C4-2B (cell line): ENCODE data around the gene TMEM134.

Experiments used
- ZFX ChIP-seq: fragments of 450-650 bp; IDR thresholded peaks from 2 replicates; pipeline ENCODE4 v1.6.1; 2017
- TF ChIP-seq, protein P1 (sequence below): fragments of 450-650 bp; conservative IDR thresholded peaks from 2 replicates; pipeline ENCODE4 v1.5.1; 2017; ENCODE audit warnings: mild to moderate bottlenecking

DNA sequence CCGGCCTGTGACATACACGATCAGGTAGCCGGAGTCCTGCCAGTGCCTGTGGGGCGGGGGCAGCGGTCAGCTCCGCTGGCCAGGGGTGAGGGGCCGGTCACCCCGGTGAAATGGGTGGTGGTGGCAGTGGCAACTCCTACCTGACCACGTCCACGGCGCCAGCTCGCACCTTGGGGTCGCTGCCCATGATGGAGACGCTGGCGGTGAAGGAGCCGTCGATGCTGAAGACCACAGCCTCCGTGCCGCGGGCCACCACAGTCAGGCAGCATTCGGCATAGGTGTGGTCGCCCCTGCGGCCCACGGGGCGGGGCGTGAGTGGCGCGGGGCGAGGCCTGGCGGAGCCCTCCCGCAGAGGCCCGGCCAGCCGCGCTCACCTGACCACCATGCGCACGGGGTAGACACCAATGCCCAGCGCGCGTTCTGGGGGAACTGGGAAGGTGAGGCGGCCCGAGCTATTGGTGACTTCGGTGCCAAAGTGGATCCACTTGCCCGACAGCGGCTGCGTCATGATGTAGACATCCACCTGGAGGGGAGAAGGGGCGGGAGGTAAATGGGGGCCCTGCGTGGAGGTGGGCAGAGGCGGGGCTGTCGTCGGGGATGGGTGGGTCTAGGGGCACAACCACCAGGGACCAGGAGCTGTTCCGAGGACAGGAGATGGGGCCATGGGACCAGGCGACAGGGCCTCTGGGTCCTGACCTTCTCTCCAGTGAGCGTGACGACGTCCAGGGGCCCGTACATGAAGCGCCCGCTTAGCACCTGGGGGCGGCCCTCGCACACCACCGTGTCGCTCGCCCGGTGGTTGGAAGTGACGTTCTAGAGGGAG lies 24.7 kb upstream of the TMEM134 start:
- TF ChIP-seq, protein P1, sequence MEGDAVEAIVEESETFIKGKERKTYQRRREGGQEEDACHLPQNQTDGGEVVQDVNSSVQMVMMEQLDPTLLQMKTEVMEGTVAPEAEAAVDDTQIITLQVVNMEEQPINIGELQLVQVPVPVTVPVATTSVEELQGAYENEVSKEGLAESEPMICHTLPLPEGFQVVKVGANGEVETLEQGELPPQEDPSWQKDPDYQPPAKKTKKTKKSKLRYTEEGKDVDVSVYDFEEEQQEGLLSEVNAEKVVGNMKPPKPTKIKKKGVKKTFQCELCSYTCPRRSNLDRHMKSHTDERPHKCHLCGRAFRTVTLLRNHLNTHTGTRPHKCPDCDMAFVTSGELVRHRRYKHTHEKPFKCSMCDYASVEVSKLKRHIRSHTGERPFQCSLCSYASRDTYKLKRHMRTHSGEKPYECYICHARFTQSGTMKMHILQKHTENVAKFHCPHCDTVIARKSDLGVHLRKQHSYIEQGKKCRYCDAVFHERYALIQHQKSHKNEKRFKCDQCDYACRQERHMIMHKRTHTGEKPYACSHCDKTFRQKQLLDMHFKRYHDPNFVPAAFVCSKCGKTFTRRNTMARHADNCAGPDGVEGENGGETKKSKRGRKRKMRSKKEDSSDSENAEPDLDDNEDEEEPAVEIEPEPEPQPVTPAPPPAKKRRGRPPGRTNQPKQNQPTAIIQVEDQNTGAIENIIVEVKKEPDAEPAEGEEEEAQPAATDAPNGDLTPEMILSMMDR: no peak
- no peak for TF ChIP-seq ZFX
